Measurements from ENCODE around the gene POLDIP2. TPM values are rescaled to one million over a fixed set of nuclear protein-coding genes. Genes with fewer than 3 reads are reported as not detected.

Gene POLDIP2
- total RNA-seq, 1 experiment from 2014 or later = 105 TPM

DNA sequence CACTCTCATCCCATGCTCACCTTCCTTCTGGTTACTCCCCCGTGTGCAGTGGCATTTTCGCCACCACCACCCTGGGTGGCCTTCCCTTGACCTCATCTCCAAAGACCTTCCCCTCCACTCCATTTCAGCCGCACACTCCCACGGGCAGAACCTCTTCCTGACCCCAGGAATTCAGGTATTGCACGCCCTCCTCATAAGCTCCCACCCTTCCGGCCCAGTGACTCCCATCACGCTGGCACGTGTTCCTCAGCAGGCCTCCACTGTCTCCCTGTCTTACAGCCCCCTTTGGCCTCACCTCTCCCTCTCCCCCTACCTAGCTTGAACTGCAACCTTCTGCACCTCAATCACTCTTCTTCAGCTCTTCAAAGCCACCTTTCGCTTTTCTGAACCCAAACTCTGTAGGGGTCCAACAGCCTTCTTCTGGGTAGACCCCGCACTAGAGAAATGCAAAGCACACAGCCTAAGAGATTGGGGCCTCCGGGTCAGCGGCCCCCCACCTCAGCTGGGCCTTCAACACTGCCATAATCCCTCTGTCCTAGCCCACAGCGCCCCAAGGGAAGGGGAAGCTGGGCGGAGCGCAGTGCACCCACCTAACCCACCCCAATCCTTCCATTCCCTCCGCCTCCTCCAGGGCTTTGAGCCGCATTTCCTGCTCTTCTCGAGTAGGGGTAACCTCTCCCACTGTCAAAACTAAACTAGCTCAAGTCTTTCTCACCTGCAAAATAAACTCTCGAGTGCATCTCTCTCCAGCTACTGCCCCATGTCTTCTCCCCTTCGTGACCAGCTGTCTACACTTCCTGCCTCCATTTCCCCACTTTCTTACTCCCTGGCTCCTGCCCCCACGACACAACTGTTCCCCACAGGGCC, 40.0 kb downstream of the POLDIP2 start:
- TF ChIP-seq CTCF (IDR thresholded peaks at IDR 0.05; ENCODE audit: unreplicated experiment) = no peak
- peak overlapping the region; percentile 99 for H3K4me3 Mint-ChIP-seq (ENCODE audit: unreplicated experiment)
- CTCF ChIA-PET = interaction anchor here (0.7 to 6.1 kb wide), 5 partner anchors 39 to 268 kb away, joined by 3 to 85 read pairs (median 4); no protein-coding TSS in a partner anchor
- peak overlapping the region; percentile 82 for H3K27ac Mint-ChIP-seq (ENCODE audit: low read depth, unreplicated experiment)
- BruUV-seq (replicated peaks) = no TSS peak
- intact Hi-C loops (cut with micrococcal nuclease) = loop anchor here (5.0 kb wide), 1 partner anchor 65 kb away; no protein-coding TSS in a partner anchor
- no peaks in the 10 kb centered on the region for H3K9me3 Mint-ChIP-seq (ENCODE audit: unreplicated experiment)
- no peaks in the 10 kb centered on the region for H3K36me3 Mint-ChIP-seq (ENCODE audit: insufficient read depth, unreplicated experiment)
- POLR2A ChIA-PET = interaction anchor here (4.7 kb wide), 1 partner anchor 18 kb away, joined by 50 read pairs; the partner anchor contains the start of genes IFT20 and TNFAIP1
- H3K27me3 Mint-ChIP-seq (ENCODE audit: insufficient read depth, unreplicated experiment) = no peaks in the 10 kb centered on the region
- DNase-seq (ENCODE audit: unreplicated experiment) = no peak
- peaks cover 31% of the 10 kb centered on the region for H3K4me1 Mint-ChIP-seq (ENCODE audit: insufficient read depth, unreplicated experiment)

DNA sequence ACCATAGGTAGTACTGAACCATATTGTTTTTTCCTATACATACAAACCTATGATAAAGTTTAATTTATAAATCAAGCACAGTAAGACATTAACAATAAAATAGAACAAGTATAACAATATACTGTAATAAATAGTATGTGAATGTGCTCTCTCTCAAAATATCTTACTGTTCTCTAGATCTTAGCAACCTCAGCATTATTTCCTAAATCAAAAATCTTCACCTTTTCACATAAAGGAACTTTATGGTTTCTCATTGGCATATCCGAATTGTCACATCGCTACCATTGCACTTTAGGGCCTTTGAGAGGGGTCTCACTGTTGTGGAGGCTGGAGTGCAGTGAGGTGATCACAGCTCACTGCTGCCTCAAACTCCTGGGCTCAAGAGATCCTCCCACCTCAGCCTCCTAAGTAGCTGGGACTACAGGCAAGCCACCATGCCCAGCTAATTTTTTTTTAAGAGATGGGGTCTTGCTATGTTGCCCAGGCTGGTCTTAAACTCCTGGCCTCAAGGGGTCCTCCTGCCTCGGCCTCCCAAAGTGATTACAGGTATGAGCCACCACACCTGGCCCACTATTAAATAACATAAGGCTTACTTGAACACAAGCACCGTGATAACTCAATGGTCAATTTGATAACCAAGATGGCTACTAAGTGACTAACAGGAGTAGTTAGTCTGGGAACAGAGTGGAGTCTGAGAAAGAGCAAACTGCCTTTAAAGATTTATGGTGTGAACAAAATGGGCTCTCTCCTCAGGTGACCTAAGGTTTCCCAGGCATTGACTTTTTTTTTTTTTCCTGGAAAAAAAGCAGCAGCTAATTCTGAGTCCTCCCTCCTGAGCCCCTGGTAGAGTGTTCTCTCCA, 41.3 kb downstream of the POLDIP2 start:
- TF ChIP-seq CTCF (IDR thresholded peaks at IDR 0.05; ENCODE audit: unreplicated experiment) = no peak
- no peak overlapping the region for H3K27ac Mint-ChIP-seq (ENCODE audit: low read depth, unreplicated experiment)
- no peak for DNase-seq (ENCODE audit: unreplicated experiment)
- no peaks in the 10 kb centered on the region for H3K27me3 Mint-ChIP-seq (ENCODE audit: insufficient read depth, unreplicated experiment)
- H3K4me3 Mint-ChIP-seq (ENCODE audit: unreplicated experiment) = no peak overlapping the region
- H3K4me1 Mint-ChIP-seq (ENCODE audit: insufficient read depth, unreplicated experiment) = peaks cover 24% of the 10 kb centered on the region
- POLR2A ChIA-PET = interaction anchor here (1.2 kb wide), 1 partner anchor 10 kb away, joined by 4 read pairs; no protein-coding TSS in a partner anchor
- CTCF ChIA-PET = interaction anchor here (1.2 to 1.5 kb wide), 3 partner anchors 25 to 100 kb away, joined by 3 to 4 read pairs (median 4); no protein-coding TSS in a partner anchor
- no peaks in the 10 kb centered on the region for H3K9me3 Mint-ChIP-seq (ENCODE audit: unreplicated experiment)
- intact Hi-C loops (cut with micrococcal nuclease) = loop anchor here (5.0 kb wide), 1 partner anchor 64 kb away; no protein-coding TSS in a partner anchor
- BruUV-seq (replicated peaks) = no TSS peak
- H3K36me3 Mint-ChIP-seq (ENCODE audit: insufficient read depth, unreplicated experiment) = no peaks in the 10 kb centered on the region

DNA sequence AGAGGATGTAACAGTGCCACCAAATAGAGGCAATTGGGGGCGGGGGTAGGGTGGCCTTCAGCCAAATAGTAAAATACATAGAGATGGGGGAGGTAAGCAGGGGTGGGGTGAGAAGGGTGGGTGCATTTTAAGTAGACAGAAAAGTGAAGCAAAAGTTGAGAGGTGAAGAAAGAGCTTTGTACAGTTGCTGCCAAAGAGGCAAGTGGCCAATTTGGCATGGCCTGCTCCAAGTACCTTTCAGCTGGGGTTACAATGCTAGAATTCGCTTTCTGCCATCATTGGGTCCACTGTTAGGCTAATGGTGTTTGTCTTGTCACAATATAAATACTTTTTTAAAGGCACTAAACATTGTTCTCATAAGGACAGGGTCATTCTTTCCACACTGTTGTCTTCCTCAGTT, 43.5 kb downstream of the POLDIP2 start:
- DNase-seq (ENCODE audit: unreplicated experiment) = no peak
- no peaks in the 10 kb centered on the region for H3K27me3 Mint-ChIP-seq (ENCODE audit: insufficient read depth, unreplicated experiment)
- POLR2A ChIA-PET = interaction anchor here (1.4 kb wide), 1 partner anchor 21 kb away, joined by 6 read pairs; the partner anchor contains the start of genes IFT20 and TNFAIP1
- H3K4me3 Mint-ChIP-seq (ENCODE audit: unreplicated experiment) = no peak overlapping the region
- BruUV-seq (replicated peaks) = no TSS peak
- H3K27ac Mint-ChIP-seq (ENCODE audit: low read depth, unreplicated experiment) = no peak overlapping the region
- no peaks in the 10 kb centered on the region for H3K36me3 Mint-ChIP-seq (ENCODE audit: insufficient read depth, unreplicated experiment)
- CTCF ChIA-PET = no interaction called here
- peaks cover 9% of the 10 kb centered on the region for H3K4me1 Mint-ChIP-seq (ENCODE audit: insufficient read depth, unreplicated experiment)
- H3K9me3 Mint-ChIP-seq (ENCODE audit: unreplicated experiment) = no peaks in the 10 kb centered on the region
- intact Hi-C loops (cut with micrococcal nuclease) = no loop called here
- no peak for TF ChIP-seq CTCF (IDR thresholded peaks at IDR 0.05; ENCODE audit: unreplicated experiment)
